WTC11 (cell line): ENCODE data around the gene RING1. TPM values are rescaled to one million over a fixed set of nuclear protein-coding genes. Genes with fewer than 3 reads are reported as not detected.

Experiments
- ATF3 ChIP-seq: sonication (generic); formaldehyde crosslinking; conservative IDR thresholded peaks from 2 replicates; pipeline ENCODE4 v1.8.1; 2022; ENCODE audit warnings: mild to moderate bottlenecking, missing genetic modification reagents
- FOXK1 ChIP-seq: sonication (generic); formaldehyde crosslinking; IDR thresholded peaks from 2 replicates; pipeline ENCODE4 v1.8.0; 2022; ENCODE audit warnings: mild to moderate bottlenecking, moderate library complexity, missing genetic modification reagents
- GRHL2 ChIP-seq: fragments of 250-450 bp; sonication (Bioruptor Pico); IDR thresholded peaks from 2 replicates; pipeline ENCODE4 v1.8.0; 2022; ENCODE audit warnings: mild to moderate bottlenecking, moderate library complexity; ENCODE audit not compliant: insufficient replicate concordance, severe bottlenecking
- HMGA2 ChIP-seq: fragments of 250-450 bp; sonication (Bioruptor Pico); IDR thresholded peaks from 2 replicates; pipeline ENCODE4 v1.4.0; 2021; ENCODE audit warnings: mild to moderate bottlenecking, moderate library complexity
- IRF1 ChIP-seq: sonication (generic); formaldehyde crosslinking; IDR thresholded peaks from 2 replicates; pipeline ENCODE4 v1.8.0; 2023; ENCODE audit warnings: missing genetic modification reagents
- SOX15 ChIP-seq: fragments of 250-450 bp; sonication (Bioruptor Pico); IDR thresholded peaks from 2 replicates; pipeline ENCODE4 v1.9.0; 2021; ENCODE audit warnings: mild to moderate bottlenecking
- TEAD1 ChIP-seq: sonication (generic); formaldehyde crosslinking; IDR thresholded peaks from 2 replicates; pipeline ENCODE4 v1.8.0; 2022; ENCODE audit warnings: mild to moderate bottlenecking, missing genetic modification reagents
- TEAD4 ChIP-seq: sonication (generic); formaldehyde crosslinking; IDR thresholded peaks from 2 replicates; pipeline ENCODE4 v1.8.0; 2022; ENCODE audit warnings: mild to moderate bottlenecking, missing genetic modification reagents
- ZNF232 ChIP-seq: sonication (generic); formaldehyde crosslinking; IDR thresholded peaks from 2 replicates; pipeline ENCODE4 v1.8.0; 2022; ENCODE audit warnings: mild to moderate bottlenecking, missing genetic modification reagents
- ZNF263 ChIP-seq: sonication (generic); formaldehyde crosslinking; IDR thresholded peaks from 2 replicates; pipeline ENCODE4 v1.8.1; 2022; ENCODE audit warnings: low read depth, mild to moderate bottlenecking, moderate library complexity, missing genetic modification reagents
- ZNF281 ChIP-seq: sonication (generic); formaldehyde crosslinking; IDR thresholded peaks from 2 replicates; pipeline ENCODE4 v1.8.0; 2023; ENCODE audit warnings: mild to moderate bottlenecking, missing genetic modification reagents
- total RNA-seq: library from RNA; stranded (reverse); gene quantifications from 3 replicates; pipeline ENCODE4 v1.2.3, GENCODE V29; 2021
- TF ChIP-seq, protein P1 (sequence below): sonication (generic); formaldehyde crosslinking; IDR thresholded peaks from 2 replicates; pipeline ENCODE4 v1.8.0; 2022; ENCODE audit warnings: missing genetic modification reagents
- TF ChIP-seq, protein P2 (sequence below): sonication (generic); formaldehyde crosslinking; IDR thresholded peaks from 2 replicates; pipeline ENCODE4 v1.8.0; 2022; ENCODE audit warnings: mild to moderate bottlenecking, missing genetic modification reagents
- TF ChIP-seq, protein P3 (sequence below): sonication (generic); formaldehyde crosslinking; IDR thresholded peaks from 2 replicates; pipeline ENCODE4 v1.8.1; 2023; ENCODE audit warnings: mild to moderate bottlenecking, missing genetic modification reagents, borderline replicate concordance
- TF ChIP-seq, protein P4 (sequence below): fragments of 250-450 bp; sonication (Bioruptor Pico); IDR thresholded peaks from 2 replicates; pipeline ENCODE4 v1.8.0; 2021; ENCODE audit warnings: mild to moderate bottlenecking
- TF ChIP-seq, protein P5 (sequence below): sonication (generic); formaldehyde crosslinking; IDR thresholded peaks from 2 replicates; pipeline ENCODE4 v1.8.1; 2023; ENCODE audit warnings: mild to moderate bottlenecking, moderate library complexity, missing genetic modification reagents
- TF ChIP-seq, protein P6 (sequence below): fragments of 250-450 bp; sonication (Bioruptor Pico); IDR thresholded peaks from 2 replicates; pipeline ENCODE4 v1.9.0; 2021; ENCODE audit warnings: mild to moderate bottlenecking

The RING1 gene
- total RNA-seq, 1 experiment from 2014 or later, result 26.6 TPM

GRCh38 chr6:33208091-33208967 is at the start of gene RING1 (continued):
- TF ChIP-seq, protein P1, sequence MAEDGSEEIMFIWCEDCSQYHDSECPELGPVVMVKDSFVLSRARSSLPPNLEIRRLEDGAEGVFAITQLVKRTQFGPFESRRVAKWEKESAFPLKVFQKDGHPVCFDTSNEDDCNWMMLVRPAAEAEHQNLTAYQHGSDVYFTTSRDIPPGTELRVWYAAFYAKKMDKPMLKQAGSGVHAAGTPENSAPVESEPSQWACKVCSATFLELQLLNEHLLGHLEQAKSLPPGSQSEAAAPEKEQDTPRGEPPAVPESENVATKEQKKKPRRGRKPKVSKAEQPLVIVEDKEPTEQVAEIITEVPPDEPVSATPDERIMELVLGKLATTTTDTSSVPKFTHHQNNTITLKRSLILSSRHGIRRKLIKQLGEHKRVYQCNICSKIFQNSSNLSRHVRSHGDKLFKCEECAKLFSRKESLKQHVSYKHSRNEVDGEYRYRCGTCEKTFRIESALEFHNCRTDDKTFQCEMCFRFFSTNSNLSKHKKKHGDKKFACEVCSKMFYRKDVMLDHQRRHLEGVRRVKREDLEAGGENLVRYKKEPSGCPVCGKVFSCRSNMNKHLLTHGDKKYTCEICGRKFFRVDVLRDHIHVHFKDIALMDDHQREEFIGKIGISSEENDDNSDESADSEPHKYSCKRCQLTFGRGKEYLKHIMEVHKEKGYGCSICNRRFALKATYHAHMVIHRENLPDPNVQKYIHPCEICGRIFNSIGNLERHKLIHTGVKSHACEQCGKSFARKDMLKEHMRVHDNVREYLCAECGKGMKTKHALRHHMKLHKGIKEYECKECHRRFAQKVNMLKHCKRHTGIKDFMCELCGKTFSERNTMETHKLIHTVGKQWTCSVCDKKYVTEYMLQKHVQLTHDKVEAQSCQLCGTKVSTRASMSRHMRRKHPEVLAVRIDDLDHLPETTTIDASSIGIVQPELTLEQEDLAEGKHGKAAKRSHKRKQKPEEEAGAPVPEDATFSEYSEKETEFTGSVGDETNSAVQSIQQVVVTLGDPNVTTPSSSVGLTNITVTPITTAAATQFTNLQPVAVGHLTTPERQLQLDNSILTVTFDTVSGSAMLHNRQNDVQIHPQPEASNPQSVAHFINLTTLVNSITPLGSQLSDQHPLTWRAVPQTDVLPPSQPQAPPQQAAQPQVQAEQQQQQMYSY (CRISPR knock-in tag), result no peak
- TF ChIP-seq FOXK1 (CRISPR knock-in tag), result peak; percentile 83
- TF ChIP-seq TEAD1, result no peak
- TF ChIP-seq, protein P2, sequence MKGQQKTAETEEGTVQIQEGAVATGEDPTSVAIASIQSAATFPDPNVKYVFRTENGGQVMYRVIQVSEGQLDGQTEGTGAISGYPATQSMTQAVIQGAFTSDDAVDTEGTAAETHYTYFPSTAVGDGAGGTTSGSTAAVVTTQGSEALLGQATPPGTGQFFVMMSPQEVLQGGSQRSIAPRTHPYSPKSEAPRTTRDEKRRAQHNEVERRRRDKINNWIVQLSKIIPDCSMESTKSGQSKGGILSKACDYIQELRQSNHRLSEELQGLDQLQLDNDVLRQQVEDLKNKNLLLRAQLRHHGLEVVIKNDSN, result no peak
- no peak for TF ChIP-seq ATF3 (CRISPR knock-in tag)
- TF ChIP-seq, protein P3, sequence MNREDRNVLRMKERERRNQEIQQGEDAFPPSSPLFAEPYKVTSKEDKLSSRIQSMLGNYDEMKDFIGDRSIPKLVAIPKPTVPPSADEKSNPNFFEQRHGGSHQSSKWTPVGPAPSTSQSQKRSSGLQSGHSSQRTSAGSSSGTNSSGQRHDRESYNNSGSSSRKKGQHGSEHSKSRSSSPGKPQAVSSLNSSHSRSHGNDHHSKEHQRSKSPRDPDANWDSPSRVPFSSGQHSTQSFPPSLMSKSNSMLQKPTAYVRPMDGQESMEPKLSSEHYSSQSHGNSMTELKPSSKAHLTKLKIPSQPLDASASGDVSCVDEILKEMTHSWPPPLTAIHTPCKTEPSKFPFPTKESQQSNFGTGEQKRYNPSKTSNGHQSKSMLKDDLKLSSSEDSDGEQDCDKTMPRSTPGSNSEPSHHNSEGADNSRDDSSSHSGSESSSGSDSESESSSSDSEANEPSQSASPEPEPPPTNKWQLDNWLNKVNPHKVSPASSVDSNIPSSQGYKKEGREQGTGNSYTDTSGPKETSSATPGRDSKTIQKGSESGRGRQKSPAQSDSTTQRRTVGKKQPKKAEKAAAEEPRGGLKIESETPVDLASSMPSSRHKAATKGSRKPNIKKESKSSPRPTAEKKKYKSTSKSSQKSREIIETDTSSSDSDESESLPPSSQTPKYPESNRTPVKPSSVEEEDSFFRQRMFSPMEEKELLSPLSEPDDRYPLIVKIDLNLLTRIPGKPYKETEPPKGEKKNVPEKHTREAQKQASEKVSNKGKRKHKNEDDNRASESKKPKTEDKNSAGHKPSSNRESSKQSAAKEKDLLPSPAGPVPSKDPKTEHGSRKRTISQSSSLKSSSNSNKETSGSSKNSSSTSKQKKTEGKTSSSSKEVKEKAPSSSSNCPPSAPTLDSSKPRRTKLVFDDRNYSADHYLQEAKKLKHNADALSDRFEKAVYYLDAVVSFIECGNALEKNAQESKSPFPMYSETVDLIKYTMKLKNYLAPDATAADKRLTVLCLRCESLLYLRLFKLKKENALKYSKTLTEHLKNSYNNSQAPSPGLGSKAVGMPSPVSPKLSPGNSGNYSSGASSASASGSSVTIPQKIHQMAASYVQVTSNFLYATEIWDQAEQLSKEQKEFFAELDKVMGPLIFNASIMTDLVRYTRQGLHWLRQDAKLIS (CRISPR knock-in tag), result no peak
- no peak for TF ChIP-seq GRHL2 (CRISPR knock-in tag)
- TF ChIP-seq, protein P4, sequence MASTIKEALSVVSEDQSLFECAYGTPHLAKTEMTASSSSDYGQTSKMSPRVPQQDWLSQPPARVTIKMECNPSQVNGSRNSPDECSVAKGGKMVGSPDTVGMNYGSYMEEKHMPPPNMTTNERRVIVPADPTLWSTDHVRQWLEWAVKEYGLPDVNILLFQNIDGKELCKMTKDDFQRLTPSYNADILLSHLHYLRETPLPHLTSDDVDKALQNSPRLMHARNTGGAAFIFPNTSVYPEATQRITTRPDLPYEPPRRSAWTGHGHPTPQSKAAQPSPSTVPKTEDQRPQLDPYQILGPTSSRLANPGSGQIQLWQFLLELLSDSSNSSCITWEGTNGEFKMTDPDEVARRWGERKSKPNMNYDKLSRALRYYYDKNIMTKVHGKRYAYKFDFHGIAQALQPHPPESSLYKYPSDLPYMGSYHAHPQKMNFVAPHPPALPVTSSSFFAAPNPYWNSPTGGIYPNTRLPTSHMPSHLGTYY (CRISPR knock-in tag), result no peak
- TF ChIP-seq ZNF232 (CRISPR knock-in tag), result no peak
- TF ChIP-seq IRF1 (CRISPR knock-in tag), result no peak
- TF ChIP-seq ZNF263 (CRISPR knock-in tag), result no peak
- TF ChIP-seq TEAD4 (CRISPR knock-in tag), result no peak
- no peak for TF ChIP-seq SOX15 (CRISPR knock-in tag)
- TF ChIP-seq, protein P5, sequence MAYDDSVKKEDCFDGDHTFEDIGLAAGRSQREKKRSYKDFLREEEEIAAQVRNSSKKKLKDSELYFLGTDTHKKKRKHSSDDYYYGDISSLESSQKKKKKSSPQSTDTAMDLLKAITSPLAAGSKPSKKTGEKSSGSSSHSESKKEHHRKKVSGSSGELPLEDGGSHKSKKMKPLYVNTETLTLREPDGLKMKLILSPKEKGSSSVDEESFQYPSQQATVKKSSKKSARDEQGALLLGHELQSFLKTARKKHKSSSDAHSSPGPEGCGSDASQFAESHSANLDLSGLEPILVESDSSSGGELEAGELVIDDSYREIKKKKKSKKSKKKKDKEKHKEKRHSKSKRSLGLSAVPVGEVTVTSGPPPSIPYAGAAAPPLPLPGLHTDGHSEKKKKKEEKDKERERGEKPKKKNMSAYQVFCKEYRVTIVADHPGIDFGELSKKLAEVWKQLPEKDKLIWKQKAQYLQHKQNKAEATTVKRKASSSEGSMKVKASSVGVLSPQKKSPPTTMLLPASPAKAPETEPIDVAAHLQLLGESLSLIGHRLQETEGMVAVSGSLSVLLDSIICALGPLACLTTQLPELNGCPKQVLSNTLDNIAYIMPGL (CRISPR knock-in tag), result peak; percentile 66; the same call in 1 of the 2 replicates
- TF ChIP-seq, protein P6, sequence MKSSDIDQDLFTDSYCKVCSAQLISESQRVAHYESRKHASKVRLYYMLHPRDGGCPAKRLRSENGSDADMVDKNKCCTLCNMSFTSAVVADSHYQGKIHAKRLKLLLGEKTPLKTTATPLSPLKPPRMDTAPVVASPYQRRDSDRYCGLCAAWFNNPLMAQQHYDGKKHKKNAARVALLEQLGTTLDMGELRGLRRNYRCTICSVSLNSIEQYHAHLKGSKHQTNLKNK (CRISPR knock-in tag), result no peak
- no peak for TF ChIP-seq HMGA2 (CRISPR knock-in tag)
- TF ChIP-seq ZNF281 (CRISPR knock-in tag), result no peak
